GM23338 (cell line): ENCODE measurements around the gene ZEB2. TPM values are rescaled to one million over a fixed set of nuclear protein-coding genes. Genes with fewer than 3 reads are reported as not detected.

Experiments used
- ATAC-seq: fragments of 200-7000 bp; cut with Tn5 transposase; 3 replicates; pipeline ENCODE4 v1.9.1; 2020
- DNase-seq: peaks from one replicate; pipeline ENCODE4 v3.0.0-alpha.2; 2015; ENCODE audit warnings: low spot score
- H2AFZ ChIP-seq: fragments of 200-600 bp; sonication (generic); 2 replicates; pipeline ENCODE4 v1.8.0; 2016; ENCODE audit warnings: antibody characterized with exemption, mild to moderate bottlenecking, moderate library complexity
- H3F3A ChIP-seq: fragments of 200-600 bp; sonication (generic); replicated peaks from 2 replicates; pipeline ENCODE4 v1.8.0; 2017; ENCODE audit warnings: antibody characterized with exemption, mixed run types, low read depth
- H3K27ac ChIP-seq: fragments of 200-600 bp; sonication (generic); 2 replicates; pipeline ENCODE4 v1.6.1; 2016; ENCODE audit warnings: low read depth
- H3K27me3 ChIP-seq: fragments of 200-600 bp; sonication (generic); 2 replicates; pipeline ENCODE4 v1.8.0; 2016; ENCODE audit warnings: mild to moderate bottlenecking, mixed run types, moderate library complexity; ENCODE audit not compliant: insufficient read depth
- H3K36me3 ChIP-seq: fragments of 200-600 bp; sonication (generic); 2 replicates; pipeline ENCODE4 v1.8.0; 2016; ENCODE audit warnings: mild to moderate bottlenecking; ENCODE audit not compliant: insufficient read depth
- H3K4me1 ChIP-seq: fragments of 200-600 bp; sonication (generic); 2 replicates; pipeline ENCODE4 v1.8.0; 2016; ENCODE audit warnings: mild to moderate bottlenecking, moderate library complexity; ENCODE audit not compliant: insufficient read depth
- H3K4me2 ChIP-seq: fragments of 200-600 bp; sonication (generic); 2 replicates; pipeline ENCODE4 v1.7.1; 2017; ENCODE audit warnings: mixed run types
- H3K4me3 ChIP-seq: fragments of 200-600 bp; sonication (generic); 2 replicates; pipeline ENCODE4 v1.6.1; 2016; ENCODE audit warnings: mixed run types
- H3K79me2 ChIP-seq: fragments of 200-600 bp; sonication (generic); replicated peaks from 2 replicates; pipeline ENCODE4 v1.8.0; 2017; ENCODE audit warnings: mild to moderate bottlenecking; ENCODE audit not compliant: insufficient read depth
- H3K9me2 ChIP-seq: fragments of 200-600 bp; sonication (generic); 2 replicates; pipeline ENCODE4 v1.8.0; 2017; ENCODE audit not compliant: insufficient read depth
- H4K20me1 ChIP-seq: fragments of 200-600 bp; sonication (generic); replicated peaks from 2 replicates; pipeline ENCODE4 v1.8.0; 2017; ENCODE audit warnings: mild to moderate bottlenecking; ENCODE audit not compliant: insufficient read depth
- H3K27ac Mint-ChIP-seq: 2 replicates; pipeline ENCODE4 v1.8.0; 2020; ENCODE audit warnings: inconsistent platforms, mild to moderate bottlenecking, moderate library complexity, mixed read lengths
- H3K27me3 Mint-ChIP-seq: 3 replicates; pipeline ENCODE4 v1.8.0; 2022; ENCODE audit warnings: low read depth, mild to moderate bottlenecking, moderate library complexity, mixed read lengths, inconsistent platforms; ENCODE audit not compliant: insufficient read depth, poor library complexity
- H3K36me3 Mint-ChIP-seq: 3 replicates; pipeline ENCODE4 v1.8.0; 2021; ENCODE audit warnings: low read depth, mild to moderate bottlenecking, inconsistent platforms, moderate library complexity, mixed read lengths
- H3K4me1 Mint-ChIP-seq: 3 replicates; pipeline ENCODE4 v1.8.0; 2020; ENCODE audit warnings: mild to moderate bottlenecking, inconsistent platforms, mixed read lengths
- H3K4me3 Mint-ChIP-seq: 3 replicates; pipeline ENCODE4 v1.8.0; 2021; ENCODE audit warnings: moderate library complexity, mild to moderate bottlenecking, inconsistent platforms, mixed read lengths
- H3K9me3 Mint-ChIP-seq: 3 replicates; pipeline ENCODE4 v1.8.0; 2020; ENCODE audit warnings: moderate library complexity, mild to moderate bottlenecking, inconsistent platforms, mixed read lengths
- CREB1 ChIP-seq: fragments of 250-450 bp; sonication (Bioruptor Pico); IDR thresholded peaks from 2 replicates; pipeline ENCODE4 v1.5.0; 2020; ENCODE audit warnings: low read depth, mild to moderate bottlenecking, moderate library complexity
- EZH2 ChIP-seq: fragments of 200-600 bp; sonication (generic); IDR thresholded peaks from one replicate; pipeline ENCODE4 v1.8.0; 2017; ENCODE audit warnings: antibody characterized with exemption, mild to moderate bottlenecking, low read depth; ENCODE audit not compliant: unreplicated experiment
- EZH2phosphoT487 ChIP-seq: fragments of 200-600 bp; sonication (generic); IDR thresholded peaks from one replicate; pipeline ENCODE4 v1.8.1; 2018; ENCODE audit warnings: antibody characterized with exemption; ENCODE audit not compliant: unreplicated experiment
- JUNB ChIP-seq: IDR thresholded peaks from one replicate; pipeline ENCODE4 v1.6.1; 2016; ENCODE audit warnings: antibody characterized with exemption; ENCODE audit not compliant: unreplicated experiment
- NANOG ChIP-seq: IDR thresholded peaks from 2 replicates; pipeline ENCODE4 v1.6.1; 2016; ENCODE audit warnings: antibody characterized with exemption, borderline replicate concordance
- POLR2AphosphoS5 ChIP-seq: IDR thresholded peaks from 2 replicates; pipeline ENCODE4 v1.6.1; 2016; ENCODE audit warnings: antibody characterized with exemption, low read depth
- STAT1 ChIP-seq: IDR thresholded peaks from one replicate; pipeline ENCODE4 v1.6.1; 2016; ENCODE audit warnings: antibody characterized with exemption; ENCODE audit not compliant: unreplicated experiment
- ZNF114 ChIP-seq: fragments of 250-450 bp; sonication (Bioruptor Pico); IDR thresholded peaks from 2 replicates; pipeline ENCODE4 v1.5.0; 2020; ENCODE audit warnings: mild to moderate bottlenecking, moderate library complexity
- ZNF331 ChIP-seq: fragments of 250-450 bp; sonication (Bioruptor Pico); IDR thresholded peaks from 2 replicates; pipeline ENCODE4 v1.5.0; 2020; ENCODE audit warnings: low read depth, mild to moderate bottlenecking, moderate library complexity
- polyA plus RNA-seq: library from polyadenylated mRNA; unstranded; fragments of >200 nt; fragmentation: Nextera tagmentation; extraction: Ambion mirVana; gene quantifications from 2 replicates; pipeline ENCODE4 v1.2.1, GENCODE V29; 2016
- total RNA-seq: library from RNA; depleted of rRNA; stranded (reverse); fragments of >200 nt; shearing (Covaris generic); gene quantifications from 2 replicates; pipeline ENCODE4 v1.2.3, GENCODE V29; 2014
- TF ChIP-seq, protein P1 (sequence below), 2 experiments: fragments of 200-600 bp in 1 of 2; sonication (generic) in 1 of 2; conservative IDR thresholded peaks; 2 replicates each; pipeline versions ENCODE4 v1.5.1 to v1.6.1; 2016 to 2017; ENCODE audit warnings: antibody characterized with exemption in 2 of 2, low read depth in 2 of 2, mild to moderate bottlenecking in 2 of 2, moderate library complexity in 1 of 2
- TF ChIP-seq, protein P2 (sequence below): fragments of 250-450 bp; sonication (Bioruptor Pico); IDR thresholded peaks from 2 replicates; pipeline ENCODE4 v1.5.0; 2020; ENCODE audit warnings: mild to moderate bottlenecking, moderate library complexity
- TF ChIP-seq, protein P3 (sequence below): IDR thresholded peaks from 2 replicates; pipeline ENCODE4 v1.6.1; 2016; ENCODE audit warnings: antibody characterized with exemption
- TF ChIP-seq, protein P4 (sequence below): IDR thresholded peaks from one replicate; pipeline ENCODE4 v1.6.1; 2018; ENCODE audit warnings: antibody characterized with exemption; ENCODE audit not compliant: unreplicated experiment

The ZEB2 gene
- total and polyA plus RNA-seq, 2 experiments from 2014 or later: 0.45 TPM; not detected in 1

DNA sequence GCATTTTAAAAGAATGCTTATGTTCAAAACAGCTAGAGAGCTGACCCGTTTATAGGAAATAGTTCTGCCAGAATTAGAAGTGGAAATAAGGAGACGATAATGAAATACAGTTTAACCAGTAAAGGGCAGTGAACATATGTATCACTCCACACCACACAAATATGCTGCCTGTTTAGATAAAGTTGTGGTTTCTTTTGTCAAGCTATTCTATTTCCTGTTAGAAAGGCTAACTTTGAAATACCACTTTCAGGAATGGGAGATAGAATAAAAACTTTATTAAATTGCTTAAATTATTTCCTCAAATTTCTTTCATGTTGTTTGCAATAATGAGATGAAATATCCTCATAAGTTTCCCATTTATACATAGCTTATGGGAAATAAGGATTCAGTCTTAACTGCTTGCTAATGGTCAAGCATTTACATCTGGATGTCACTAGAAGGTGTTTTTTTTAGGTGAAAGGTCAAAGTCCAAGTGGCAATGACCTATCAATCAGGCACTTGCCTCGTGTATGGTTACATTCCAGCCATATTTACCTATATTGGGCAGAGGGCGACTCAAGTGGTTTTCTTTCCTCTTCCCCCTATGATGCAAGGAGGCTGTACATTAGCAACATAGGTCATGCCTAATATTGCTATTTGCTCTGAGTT is 148.9 kb downstream of the ZEB2 start:
- Mint-ChIP-seq H3K4me3 (no peak overlapping the region), H3K36me3 (no peaks in the 10 kb centered on the region), H3K27ac (no peak overlapping the region), H3K27me3 (no peaks in the 10 kb centered on the region), H3K9me3 (no peaks in the 10 kb centered on the region), H3K4me1 (peaks cover 8% of the 10 kb centered on the region)
- no peak for ATAC-seq
- DNase-seq: no peak
- no peak overlapping the region for H3K4me2 ChIP-seq
- H3K4me1 ChIP-seq: peaks cover 12% of the 10 kb centered on the region
- no peaks in the 10 kb centered on the region for H3K79me2 ChIP-seq
- no peaks in the 10 kb centered on the region for H3K36me3 ChIP-seq
- H3K9me2 ChIP-seq: no peaks in the 10 kb centered on the region
- no peaks in the 10 kb centered on the region for H3F3A ChIP-seq
- H3K27ac ChIP-seq: no peak overlapping the region
- no peak overlapping the region for H3K4me3 ChIP-seq
- H4K20me1 ChIP-seq: no peaks in the 10 kb centered on the region
- no peaks in the 10 kb centered on the region for H3K27me3 ChIP-seq
- H2AFZ ChIP-seq: no peak overlapping the region
- TF ChIP-seq POLR2AphosphoS5: no peak
- no peak for TF ChIP-seq STAT1
- no peak for TF ChIP-seq CREB1
- TF ChIP-seq NANOG: no peak
- no peak for TF ChIP-seq JUNB
- TF ChIP-seq, protein P1, sequence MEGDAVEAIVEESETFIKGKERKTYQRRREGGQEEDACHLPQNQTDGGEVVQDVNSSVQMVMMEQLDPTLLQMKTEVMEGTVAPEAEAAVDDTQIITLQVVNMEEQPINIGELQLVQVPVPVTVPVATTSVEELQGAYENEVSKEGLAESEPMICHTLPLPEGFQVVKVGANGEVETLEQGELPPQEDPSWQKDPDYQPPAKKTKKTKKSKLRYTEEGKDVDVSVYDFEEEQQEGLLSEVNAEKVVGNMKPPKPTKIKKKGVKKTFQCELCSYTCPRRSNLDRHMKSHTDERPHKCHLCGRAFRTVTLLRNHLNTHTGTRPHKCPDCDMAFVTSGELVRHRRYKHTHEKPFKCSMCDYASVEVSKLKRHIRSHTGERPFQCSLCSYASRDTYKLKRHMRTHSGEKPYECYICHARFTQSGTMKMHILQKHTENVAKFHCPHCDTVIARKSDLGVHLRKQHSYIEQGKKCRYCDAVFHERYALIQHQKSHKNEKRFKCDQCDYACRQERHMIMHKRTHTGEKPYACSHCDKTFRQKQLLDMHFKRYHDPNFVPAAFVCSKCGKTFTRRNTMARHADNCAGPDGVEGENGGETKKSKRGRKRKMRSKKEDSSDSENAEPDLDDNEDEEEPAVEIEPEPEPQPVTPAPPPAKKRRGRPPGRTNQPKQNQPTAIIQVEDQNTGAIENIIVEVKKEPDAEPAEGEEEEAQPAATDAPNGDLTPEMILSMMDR (conservative IDR thresholded peaks at IDR 0.05; ENCODE audit: low read depth in 2 of 2): no peak
- TF ChIP-seq, protein P2, sequence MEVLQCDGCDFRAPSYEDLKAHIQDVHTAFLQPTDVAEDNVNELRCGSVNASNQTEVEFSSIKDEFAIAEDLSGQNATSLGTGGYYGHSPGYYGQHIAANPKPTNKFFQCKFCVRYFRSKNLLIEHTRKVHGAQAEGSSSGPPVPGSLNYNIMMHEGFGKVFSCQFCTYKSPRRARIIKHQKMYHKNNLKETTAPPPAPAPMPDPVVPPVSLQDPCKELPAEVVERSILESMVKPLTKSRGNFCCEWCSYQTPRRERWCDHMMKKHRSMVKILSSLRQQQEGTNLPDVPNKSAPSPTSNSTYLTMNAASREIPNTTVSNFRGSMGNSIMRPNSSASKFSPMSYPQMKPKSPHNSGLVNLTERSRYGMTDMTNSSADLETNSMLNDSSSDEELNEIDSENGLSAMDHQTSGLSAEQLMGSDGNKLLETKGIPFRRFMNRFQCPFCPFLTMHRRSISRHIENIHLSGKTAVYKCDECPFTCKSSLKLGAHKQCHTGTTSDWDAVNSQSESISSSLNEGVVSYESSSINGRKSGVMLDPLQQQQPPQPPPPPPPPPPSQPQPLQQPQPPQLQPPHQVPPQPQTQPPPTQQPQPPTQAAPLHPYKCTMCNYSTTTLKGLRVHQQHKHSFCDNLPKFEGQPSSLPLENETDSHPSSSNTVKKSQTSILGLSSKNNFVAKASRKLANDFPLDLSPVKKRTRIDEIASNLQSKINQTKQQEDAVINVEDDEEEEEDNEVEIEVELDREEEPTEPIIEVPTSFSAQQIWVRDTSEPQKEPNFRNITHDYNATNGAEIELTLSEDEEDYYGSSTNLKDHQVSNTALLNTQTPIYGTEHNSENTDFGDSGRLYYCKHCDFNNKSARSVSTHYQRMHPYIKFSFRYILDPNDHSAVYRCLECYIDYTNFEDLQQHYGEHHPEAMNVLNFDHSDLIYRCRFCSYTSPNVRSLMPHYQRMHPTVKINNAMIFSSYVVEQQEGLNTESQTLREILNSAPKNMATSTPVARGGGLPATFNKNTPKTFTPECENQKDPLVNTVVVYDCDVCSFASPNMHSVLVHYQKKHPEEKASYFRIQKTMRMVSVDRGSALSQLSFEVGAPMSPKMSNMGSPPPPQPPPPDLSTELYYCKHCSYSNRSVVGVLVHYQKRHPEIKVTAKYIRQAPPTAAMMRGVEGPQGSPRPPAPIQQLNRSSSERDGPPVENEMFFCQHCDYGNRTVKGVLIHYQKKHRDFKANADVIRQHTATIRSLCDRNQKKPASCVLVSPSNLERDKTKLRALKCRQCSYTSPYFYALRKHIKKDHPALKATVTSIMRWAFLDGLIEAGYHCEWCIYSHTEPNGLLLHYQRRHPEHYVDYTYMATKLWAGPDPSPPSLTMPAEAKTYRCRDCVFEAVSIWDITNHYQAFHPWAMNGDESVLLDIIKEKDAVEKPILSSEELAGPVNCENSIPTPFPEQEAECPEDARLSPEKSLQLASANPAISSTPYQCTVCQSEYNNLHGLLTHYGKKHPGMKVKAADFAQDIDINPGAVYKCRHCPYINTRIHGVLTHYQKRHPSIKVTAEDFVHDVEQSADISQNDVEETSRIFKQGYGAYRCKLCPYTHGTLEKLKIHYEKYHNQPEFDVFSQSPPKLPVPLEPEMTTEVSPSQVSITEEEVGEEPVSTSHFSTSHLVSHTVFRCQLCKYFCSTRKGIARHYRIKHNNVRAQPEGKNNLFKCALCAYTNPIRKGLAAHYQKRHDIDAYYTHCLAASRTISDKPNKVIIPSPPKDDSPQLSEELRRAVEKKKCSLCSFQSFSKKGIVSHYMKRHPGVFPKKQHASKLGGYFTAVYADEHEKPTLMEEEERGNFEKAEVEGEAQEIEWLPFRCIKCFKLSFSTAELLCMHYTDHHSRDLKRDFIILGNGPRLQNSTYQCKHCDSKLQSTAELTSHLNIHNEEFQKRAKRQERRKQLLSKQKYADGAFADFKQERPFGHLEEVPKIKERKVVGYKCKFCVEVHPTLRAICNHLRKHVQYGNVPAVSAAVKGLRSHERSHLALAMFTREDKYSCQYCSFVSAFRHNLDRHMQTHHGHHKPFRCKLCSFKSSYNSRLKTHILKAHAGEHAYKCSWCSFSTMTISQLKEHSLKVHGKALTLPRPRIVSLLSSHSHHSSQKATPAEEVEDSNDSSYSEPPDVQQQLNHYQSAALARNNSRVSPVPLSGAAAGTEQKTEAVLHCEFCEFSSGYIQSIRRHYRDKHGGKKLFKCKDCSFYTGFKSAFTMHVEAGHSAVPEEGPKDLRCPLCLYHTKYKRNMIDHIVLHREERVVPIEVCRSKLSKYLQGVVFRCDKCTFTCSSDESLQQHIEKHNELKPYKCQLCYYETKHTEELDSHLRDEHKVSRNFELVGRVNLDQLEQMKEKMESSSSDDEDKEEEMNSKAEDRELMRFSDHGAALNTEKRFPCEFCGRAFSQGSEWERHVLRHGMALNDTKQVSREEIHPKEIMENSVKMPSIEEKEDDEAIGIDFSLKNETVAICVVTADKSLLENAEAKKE (CRISPR knock-in tag): no peak
- TF ChIP-seq ZNF331: no peak
- no peak for TF ChIP-seq ZNF114 (CRISPR knock-in tag)
- TF ChIP-seq, protein P3, sequence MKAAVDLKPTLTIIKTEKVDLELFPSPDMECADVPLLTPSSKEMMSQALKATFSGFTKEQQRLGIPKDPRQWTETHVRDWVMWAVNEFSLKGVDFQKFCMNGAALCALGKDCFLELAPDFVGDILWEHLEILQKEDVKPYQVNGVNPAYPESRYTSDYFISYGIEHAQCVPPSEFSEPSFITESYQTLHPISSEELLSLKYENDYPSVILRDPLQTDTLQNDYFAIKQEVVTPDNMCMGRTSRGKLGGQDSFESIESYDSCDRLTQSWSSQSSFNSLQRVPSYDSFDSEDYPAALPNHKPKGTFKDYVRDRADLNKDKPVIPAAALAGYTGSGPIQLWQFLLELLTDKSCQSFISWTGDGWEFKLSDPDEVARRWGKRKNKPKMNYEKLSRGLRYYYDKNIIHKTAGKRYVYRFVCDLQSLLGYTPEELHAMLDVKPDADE: no peak
- no peak for TF ChIP-seq EZH2
- TF ChIP-seq, protein P4, sequence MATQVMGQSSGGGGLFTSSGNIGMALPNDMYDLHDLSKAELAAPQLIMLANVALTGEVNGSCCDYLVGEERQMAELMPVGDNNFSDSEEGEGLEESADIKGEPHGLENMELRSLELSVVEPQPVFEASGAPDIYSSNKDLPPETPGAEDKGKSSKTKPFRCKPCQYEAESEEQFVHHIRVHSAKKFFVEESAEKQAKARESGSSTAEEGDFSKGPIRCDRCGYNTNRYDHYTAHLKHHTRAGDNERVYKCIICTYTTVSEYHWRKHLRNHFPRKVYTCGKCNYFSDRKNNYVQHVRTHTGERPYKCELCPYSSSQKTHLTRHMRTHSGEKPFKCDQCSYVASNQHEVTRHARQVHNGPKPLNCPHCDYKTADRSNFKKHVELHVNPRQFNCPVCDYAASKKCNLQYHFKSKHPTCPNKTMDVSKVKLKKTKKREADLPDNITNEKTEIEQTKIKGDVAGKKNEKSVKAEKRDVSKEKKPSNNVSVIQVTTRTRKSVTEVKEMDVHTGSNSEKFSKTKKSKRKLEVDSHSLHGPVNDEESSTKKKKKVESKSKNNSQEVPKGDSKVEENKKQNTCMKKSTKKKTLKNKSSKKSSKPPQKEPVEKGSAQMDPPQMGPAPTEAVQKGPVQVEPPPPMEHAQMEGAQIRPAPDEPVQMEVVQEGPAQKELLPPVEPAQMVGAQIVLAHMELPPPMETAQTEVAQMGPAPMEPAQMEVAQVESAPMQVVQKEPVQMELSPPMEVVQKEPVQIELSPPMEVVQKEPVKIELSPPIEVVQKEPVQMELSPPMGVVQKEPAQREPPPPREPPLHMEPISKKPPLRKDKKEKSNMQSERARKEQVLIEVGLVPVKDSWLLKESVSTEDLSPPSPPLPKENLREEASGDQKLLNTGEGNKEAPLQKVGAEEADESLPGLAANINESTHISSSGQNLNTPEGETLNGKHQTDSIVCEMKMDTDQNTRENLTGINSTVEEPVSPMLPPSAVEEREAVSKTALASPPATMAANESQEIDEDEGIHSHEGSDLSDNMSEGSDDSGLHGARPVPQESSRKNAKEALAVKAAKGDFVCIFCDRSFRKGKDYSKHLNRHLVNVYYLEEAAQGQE: no peak
- no peak for TF ChIP-seq EZH2phosphoT487
